Neural progenitor cell (in vitro differentiated cells): Measurements from ENCODE around the gene PCDH9. TPM values are rescaled to one million over a fixed set of nuclear protein-coding genes. Genes with fewer than 3 reads are reported as not detected.
A peak's percentile ranks its signal among the peaks of the same experiment; 100 is the strongest.

Source experiments
- DNase-seq: peaks from one replicate; pipeline ENCODE4 v3.0.0-alpha.2; 2016; ENCODE audit warnings: low spot score
- H2AFZ ChIP-seq: fragments of 200-600 bp; sonication (generic); replicated peaks from 2 replicates; pipeline ENCODE4 v1.6.1; 2016; ENCODE audit warnings: antibody characterized with exemption
- H3F3A ChIP-seq: fragments of 200-600 bp; sonication (generic); 2 replicates; pipeline ENCODE4 v1.6.1; 2016; ENCODE audit warnings: antibody characterized with exemption, low read depth
- H3K27ac ChIP-seq: fragments of 200-600 bp; sonication (generic); 2 replicates; pipeline ENCODE4 v1.5.1; 2016; ENCODE audit warnings: mild to moderate bottlenecking
- H3K27me3 ChIP-seq: fragments of 200-600 bp; sonication (generic); 2 replicates; pipeline ENCODE4 v1.6.1; 2016; ENCODE audit warnings: mild to moderate bottlenecking, moderate library complexity
- H3K36me3 ChIP-seq: fragments of 200-600 bp; sonication (generic); 2 replicates; pipeline ENCODE4 v1.5.1; 2016
- H3K4me1 ChIP-seq: fragments of 200-600 bp; sonication (generic); 2 replicates; pipeline ENCODE4 v1.6.1; 2016; ENCODE audit warnings: mixed run types
- H3K4me2 ChIP-seq: fragments of 200-600 bp; sonication (generic); 2 replicates; pipeline ENCODE4 v1.6.1; 2016
- H3K4me3 ChIP-seq: fragments of 200-600 bp; sonication (generic); 2 replicates; pipeline ENCODE4 v1.5.1; 2016
- H3K79me2 ChIP-seq: fragments of 200-600 bp; sonication (generic); 2 replicates; pipeline ENCODE4 v1.6.1; 2016; ENCODE audit warnings: low read depth
- H3K9ac ChIP-seq: fragments of 200-600 bp; sonication (generic); 2 replicates; pipeline ENCODE4 v1.6.1; 2016
- H3K9me3 ChIP-seq: fragments of 200-600 bp; sonication (generic); 2 replicates; pipeline ENCODE4 v1.5.1; 2016; ENCODE audit warnings: low read depth
- H4K20me1 ChIP-seq: fragments of 200-600 bp; sonication (generic); 2 replicates; pipeline ENCODE4 v1.6.1; 2016; ENCODE audit warnings: low read depth
- H3K27ac Mint-ChIP-seq: 3 replicates; pipeline ENCODE4 v1.8.0; 2021; ENCODE audit warnings: mixed read lengths
- H3K27me3 Mint-ChIP-seq: 2 replicates; pipeline ENCODE4 v1.8.0; 2022; ENCODE audit warnings: low read depth, mild to moderate bottlenecking, inconsistent platforms, moderate library complexity, mixed read lengths; ENCODE audit not compliant: insufficient read depth
- H3K36me3 Mint-ChIP-seq: 3 replicates; pipeline ENCODE4 v1.8.0; 2021; ENCODE audit warnings: mixed read lengths
- H3K4me1 Mint-ChIP-seq: 3 replicates; pipeline ENCODE4 v1.8.0; 2021; ENCODE audit warnings: mixed read lengths
- H3K4me3 Mint-ChIP-seq: 3 replicates; pipeline ENCODE4 v1.8.0; 2021; ENCODE audit warnings: mild to moderate bottlenecking, moderate library complexity, mixed read lengths
- H3K9me3 Mint-ChIP-seq: 3 replicates; pipeline ENCODE4 v1.8.0; 2020; ENCODE audit warnings: mixed read lengths
- EZH2 ChIP-seq: fragments of 200-600 bp; sonication (generic); IDR thresholded peaks from 2 replicates; pipeline ENCODE4 v1.6.1; 2017; ENCODE audit warnings: antibody characterized with exemption, mild to moderate bottlenecking, moderate library complexity
- EZH2phosphoT487 ChIP-seq: fragments of 200-600 bp; sonication (generic); IDR thresholded peaks from 2 replicates; pipeline ENCODE4 v1.6.1; 2017; ENCODE audit warnings: antibody characterized with exemption
- total RNA-seq: library from RNA; depleted of rRNA; stranded (reverse); fragments of >200 nt; gene quantifications from 2 replicates; pipeline ENCODE4 v1.2.3, GENCODE V29; 2015; ENCODE audit warnings: low replicate concordance
- TF ChIP-seq, protein P1 (sequence below): fragments of 200-600 bp; sonication (generic); IDR thresholded peaks from 2 replicates; pipeline ENCODE4 v1.5.1; 2017; ENCODE audit warnings: antibody characterized with exemption, mild to moderate bottlenecking

The PCDH9 gene
- total RNA-seq, 1 donor from 2014 or later: 0.24 TPM

DNA sequence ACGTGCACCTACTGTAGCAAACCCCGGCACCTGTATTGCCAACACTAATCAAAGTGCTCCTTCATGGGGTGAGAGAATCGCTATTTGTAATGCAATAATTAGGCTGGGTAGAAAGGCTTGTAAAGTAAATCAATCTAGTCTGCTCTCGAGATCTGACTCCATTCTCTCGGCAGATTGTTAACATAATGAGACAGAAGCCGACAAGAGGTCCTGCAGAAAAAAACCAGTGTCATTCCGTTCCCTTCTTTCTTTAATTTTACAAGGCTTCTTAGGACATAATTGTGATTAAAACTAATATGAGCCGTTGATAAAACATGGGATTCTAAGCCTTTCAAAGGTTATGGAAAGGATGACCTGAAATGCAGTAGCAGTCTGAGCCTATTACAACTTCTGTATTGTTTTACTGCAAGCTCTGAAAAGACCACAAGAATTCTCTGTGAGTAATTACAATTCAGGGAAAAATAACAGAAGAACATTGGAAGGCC is 530.0 kb downstream of the PCDH9 start:
- Histone ChIP-seq H3K27me3 (no peaks in the 10 kb centered on the region), H3F3A (no peaks in the 10 kb centered on the region), H3K9me3 (no peaks in the 10 kb centered on the region), H3K27ac (no peak overlapping the region), H3K4me1 (peaks cover 7% of the 10 kb centered on the region), H3K9ac (no peak overlapping the region), H3K36me3 (no peaks in the 10 kb centered on the region), H3K4me2 (no peak overlapping the region), H2AFZ (peak overlapping the region; percentile 91), H3K4me3 (no peak overlapping the region), H4K20me1 (no peaks in the 10 kb centered on the region), H3K79me2 (no peaks in the 10 kb centered on the region)
- Mint-ChIP-seq H3K27ac (no peak overlapping the region), H3K4me1 (peaks cover 7% of the 10 kb centered on the region), H3K36me3 (no peaks in the 10 kb centered on the region), H3K9me3 (no peaks in the 10 kb centered on the region), H3K4me3 (no peak overlapping the region), H3K27me3 (no peaks in the 10 kb centered on the region)
- TF ChIP-seq EZH2 (no peak), EZH2phosphoT487 (no peak)
- TF ChIP-seq, protein P1, sequence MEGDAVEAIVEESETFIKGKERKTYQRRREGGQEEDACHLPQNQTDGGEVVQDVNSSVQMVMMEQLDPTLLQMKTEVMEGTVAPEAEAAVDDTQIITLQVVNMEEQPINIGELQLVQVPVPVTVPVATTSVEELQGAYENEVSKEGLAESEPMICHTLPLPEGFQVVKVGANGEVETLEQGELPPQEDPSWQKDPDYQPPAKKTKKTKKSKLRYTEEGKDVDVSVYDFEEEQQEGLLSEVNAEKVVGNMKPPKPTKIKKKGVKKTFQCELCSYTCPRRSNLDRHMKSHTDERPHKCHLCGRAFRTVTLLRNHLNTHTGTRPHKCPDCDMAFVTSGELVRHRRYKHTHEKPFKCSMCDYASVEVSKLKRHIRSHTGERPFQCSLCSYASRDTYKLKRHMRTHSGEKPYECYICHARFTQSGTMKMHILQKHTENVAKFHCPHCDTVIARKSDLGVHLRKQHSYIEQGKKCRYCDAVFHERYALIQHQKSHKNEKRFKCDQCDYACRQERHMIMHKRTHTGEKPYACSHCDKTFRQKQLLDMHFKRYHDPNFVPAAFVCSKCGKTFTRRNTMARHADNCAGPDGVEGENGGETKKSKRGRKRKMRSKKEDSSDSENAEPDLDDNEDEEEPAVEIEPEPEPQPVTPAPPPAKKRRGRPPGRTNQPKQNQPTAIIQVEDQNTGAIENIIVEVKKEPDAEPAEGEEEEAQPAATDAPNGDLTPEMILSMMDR: no peak
- no peak for DNase-seq

DNA sequence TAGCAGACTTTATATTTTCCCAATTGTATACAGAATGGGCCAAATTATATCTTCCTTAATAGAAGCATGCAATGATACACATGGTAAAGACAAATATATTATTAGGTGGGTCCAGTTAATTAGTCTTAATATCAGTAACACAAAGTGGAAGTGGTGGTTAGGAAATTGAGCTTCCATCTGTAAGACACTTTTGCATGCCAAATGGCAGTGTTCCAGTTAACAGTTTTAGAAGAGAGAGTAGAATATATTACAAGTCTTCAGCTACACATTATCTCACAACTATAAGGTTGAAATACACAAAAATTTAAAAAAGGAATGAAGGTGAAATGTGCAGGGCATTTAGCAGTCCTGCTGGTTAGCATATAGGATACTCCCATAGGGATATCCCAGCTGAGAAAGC is 536.5 kb downstream of the PCDH9 start:
- Mint-ChIP-seq H3K36me3 (no peaks in the 10 kb centered on the region), H3K4me3 (no peak overlapping the region), H3K9me3 (no peaks in the 10 kb centered on the region), H3K27ac (no peak overlapping the region), H3K27me3 (no peaks in the 10 kb centered on the region), H3K4me1 (peaks cover 10% of the 10 kb centered on the region)
- Histone ChIP-seq H3K79me2 (no peaks in the 10 kb centered on the region), H3K9ac (no peak overlapping the region), H2AFZ (no peak overlapping the region), H3K4me2 (no peak overlapping the region), H3K27me3 (no peaks in the 10 kb centered on the region), H3K27ac (no peak overlapping the region), H3K9me3 (no peaks in the 10 kb centered on the region), H3K4me3 (no peak overlapping the region), H4K20me1 (no peaks in the 10 kb centered on the region), H3F3A (no peaks in the 10 kb centered on the region), H3K4me1 (no peaks in the 10 kb centered on the region), H3K36me3 (no peaks in the 10 kb centered on the region)
- no peak for TF ChIP-seq EZH2
- TF ChIP-seq, protein P1: no peak
- TF ChIP-seq EZH2phosphoT487: no peak
- no peak for DNase-seq

DNA sequence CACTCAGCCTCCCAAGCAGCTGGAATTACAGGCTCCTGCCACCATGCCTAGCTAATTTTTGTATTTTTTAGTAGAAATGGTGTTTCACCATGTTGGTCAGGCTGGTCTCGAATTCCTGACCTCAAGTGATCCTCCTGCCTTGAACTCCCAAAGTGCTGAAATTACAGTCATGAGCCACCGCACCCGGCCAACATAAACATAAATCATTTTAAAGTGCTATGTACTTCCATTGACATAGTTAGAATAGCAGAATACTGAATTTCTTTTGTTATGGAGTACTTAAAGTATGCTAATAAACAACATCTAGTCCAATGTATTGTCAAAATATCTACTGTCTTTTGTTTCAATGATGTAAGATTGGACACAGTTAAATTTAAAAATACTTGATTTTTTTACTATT is 539.0 kb downstream of the PCDH9 start:
- TF ChIP-seq, protein P1: no peak
- TF ChIP-seq EZH2 (no peak), EZH2phosphoT487 (no peak)
- peaks cover 3% of the 10 kb centered on the region for H3K36me3 Mint-ChIP-seq
- no peak for DNase-seq
- no peak overlapping the region for H2AFZ ChIP-seq
- H3K27me3 ChIP-seq: no peaks in the 10 kb centered on the region
- no peaks in the 10 kb centered on the region for H3F3A ChIP-seq
- H3K9ac ChIP-seq: no peak overlapping the region
- H3K4me3 Mint-ChIP-seq: no peak overlapping the region
- no peaks in the 10 kb centered on the region for H3K27me3 Mint-ChIP-seq
- no peak overlapping the region for H3K4me2 ChIP-seq
- no peaks in the 10 kb centered on the region for H3K36me3 ChIP-seq
- no peaks in the 10 kb centered on the region for H3K79me2 ChIP-seq
- H3K27ac ChIP-seq: no peak overlapping the region
- H3K27ac Mint-ChIP-seq: no peak overlapping the region
- H3K4me1 Mint-ChIP-seq: peaks cover 10% of the 10 kb centered on the region
- H4K20me1 ChIP-seq: no peaks in the 10 kb centered on the region
- no peaks in the 10 kb centered on the region for H3K4me1 ChIP-seq
- peaks cover 7% of the 10 kb centered on the region for H3K9me3 Mint-ChIP-seq
- no peak overlapping the region for H3K4me3 ChIP-seq
- H3K9me3 ChIP-seq: no peaks in the 10 kb centered on the region
